Cardiac muscle cell (in vitro differentiated cells and primary cell): Measurements from ENCODE around the gene MRAS. TPM values are rescaled to one million over a fixed set of nuclear protein-coding genes. Genes with fewer than 3 reads are reported as not detected.

Experiments
- DNase-seq, 2 donors: peaks; one replicate each; pipeline versions ENCODE4 v3.0.0 to v3.0.0-alpha.2; 2010 to 2017; ENCODE audit warnings: low read depth in 1 of 2, low spot score in 1 of 2
- H3K27ac ChIP-seq: fragments of 200-600 bp; sonication (generic); 2 replicates; pipeline ENCODE4 v1.5.1; 2016
- H3K27me3 ChIP-seq: fragments of 200-600 bp; sonication (generic); 2 replicates; pipeline ENCODE4 v1.6.0; 2016; ENCODE audit warnings: control low read depth
- H3K36me3 ChIP-seq: fragments of 200-600 bp; sonication (generic); 2 replicates; pipeline ENCODE4 v1.5.1; 2016; ENCODE audit warnings: control low read depth
- H3K4me1 ChIP-seq: fragments of 200-600 bp; sonication (generic); 2 replicates; pipeline ENCODE4 v1.8.1; 2017; ENCODE audit warnings: low read depth, mild to moderate bottlenecking, mixed run types
- H3K4me3 ChIP-seq: fragments of 200-600 bp; sonication (generic); 2 replicates; pipeline ENCODE4 v1.5.1; 2016; ENCODE audit warnings: mild to moderate bottlenecking
- H3K9me3 ChIP-seq: fragments of 200-600 bp; sonication (generic); 2 replicates; pipeline ENCODE4 v1.5.1; 2017; ENCODE audit warnings: low read depth, mild to moderate bottlenecking, control low read depth
- CTCF ChIP-seq: IDR thresholded peaks from 2 replicates; pipeline ENCODE4 v1.5.1; 2012; ENCODE audit warnings: low read depth, mild to moderate bottlenecking, low read length
- polyA plus RNA-seq: library from polyadenylated mRNA; unstranded; fragments of >200 nt; fragmentation: Nextera tagmentation; extraction: Ambion mirVana; gene quantifications from 2 replicates; pipeline ENCODE4 v1.2.1, GENCODE V29; 2016
- total RNA-seq: library from RNA; depleted of rRNA; stranded (reverse); fragments of >200 nt; gene quantifications from 2 replicates; pipeline ENCODE4 v1.2.3, GENCODE V29; 2016

Gene MRAS
- total and polyA plus RNA-seq, 2 experiments from 2014 or later: 66.5 to 92.6 TPM

- no peak overlapping the region for H3K4me3 ChIP-seq
- peaks cover 17% of the 10 kb centered on the region for H3K4me1 ChIP-seq
- no peak for DNase-seq
- TF ChIP-seq CTCF: no peak
- no peaks in the 10 kb centered on the region for H3K27me3 ChIP-seq
- H3K36me3 ChIP-seq: peaks cover 10% of the 10 kb centered on the region
- H3K27ac ChIP-seq: peak overlapping the region; percentile 36
- H3K9me3 ChIP-seq: no peaks in the 10 kb centered on the region
Measured at GRCh38 chr3:138359148-138359918, 11.0 kb downstream of the MRAS start.

- H3K27ac ChIP-seq: peak overlapping the region; percentile 23
- H3K36me3 ChIP-seq: peaks cover 6% of the 10 kb centered on the region
- DNase-seq: no peak
- peaks cover 20% of the 10 kb centered on the region for H3K4me1 ChIP-seq
- no peak for TF ChIP-seq CTCF
- no peak overlapping the region for H3K4me3 ChIP-seq
- no peaks in the 10 kb centered on the region for H3K27me3 ChIP-seq
- no peaks in the 10 kb centered on the region for H3K9me3 ChIP-seq
Measured at GRCh38 chr3:138359919-138360868, 11.8 kb downstream of the MRAS start.

GRCh38 chr3:138360869-138361525 is 12.6 kb downstream of the MRAS start:
- TF ChIP-seq CTCF: no peak
- no peaks in the 10 kb centered on the region for H3K27me3 ChIP-seq
- peaks cover 24% of the 10 kb centered on the region for H3K4me1 ChIP-seq
- H3K9me3 ChIP-seq: no peaks in the 10 kb centered on the region
- no peak overlapping the region for H3K4me3 ChIP-seq
- H3K27ac ChIP-seq: peak overlapping the region; percentile 45
- no peak for DNase-seq
- H3K36me3 ChIP-seq: no peaks in the 10 kb centered on the region

GRCh38 chr3:138361561-138361971 is 13.2 kb downstream of the MRAS start:
- Histone ChIP-seq H3K36me3 (no peaks in the 10 kb centered on the region), H3K9me3 (no peaks in the 10 kb centered on the region), H3K4me3 (no peak overlapping the region), H3K27me3 (no peaks in the 10 kb centered on the region), H3K27ac (peak overlapping the region; percentile 45), H3K4me1 (peaks cover 24% of the 10 kb centered on the region)
- no peak for TF ChIP-seq CTCF
- no peak for DNase-seq

GRCh38 chr3:138362538-138362937 is 14.2 kb downstream of the MRAS start:
- TF ChIP-seq CTCF: no peak
- DNase-seq: no peak
- Histone ChIP-seq H3K9me3 (no peaks in the 10 kb centered on the region), H3K4me3 (no peak overlapping the region), H3K36me3 (no peaks in the 10 kb centered on the region), H3K27ac (peak overlapping the region; percentile 45), H3K4me1 (peaks cover 24% of the 10 kb centered on the region), H3K27me3 (no peaks in the 10 kb centered on the region)
